GOT3 (cell line): Measurements from ENCODE around the gene DPYSL4.

Experiments
- DNase-seq: peaks from one replicate; lab custom pipeline; 2025; ENCODE audit warnings: mixed read lengths; lab: John Stamatoyannopoulos, UW

DPYSL4 gene

DNA sequence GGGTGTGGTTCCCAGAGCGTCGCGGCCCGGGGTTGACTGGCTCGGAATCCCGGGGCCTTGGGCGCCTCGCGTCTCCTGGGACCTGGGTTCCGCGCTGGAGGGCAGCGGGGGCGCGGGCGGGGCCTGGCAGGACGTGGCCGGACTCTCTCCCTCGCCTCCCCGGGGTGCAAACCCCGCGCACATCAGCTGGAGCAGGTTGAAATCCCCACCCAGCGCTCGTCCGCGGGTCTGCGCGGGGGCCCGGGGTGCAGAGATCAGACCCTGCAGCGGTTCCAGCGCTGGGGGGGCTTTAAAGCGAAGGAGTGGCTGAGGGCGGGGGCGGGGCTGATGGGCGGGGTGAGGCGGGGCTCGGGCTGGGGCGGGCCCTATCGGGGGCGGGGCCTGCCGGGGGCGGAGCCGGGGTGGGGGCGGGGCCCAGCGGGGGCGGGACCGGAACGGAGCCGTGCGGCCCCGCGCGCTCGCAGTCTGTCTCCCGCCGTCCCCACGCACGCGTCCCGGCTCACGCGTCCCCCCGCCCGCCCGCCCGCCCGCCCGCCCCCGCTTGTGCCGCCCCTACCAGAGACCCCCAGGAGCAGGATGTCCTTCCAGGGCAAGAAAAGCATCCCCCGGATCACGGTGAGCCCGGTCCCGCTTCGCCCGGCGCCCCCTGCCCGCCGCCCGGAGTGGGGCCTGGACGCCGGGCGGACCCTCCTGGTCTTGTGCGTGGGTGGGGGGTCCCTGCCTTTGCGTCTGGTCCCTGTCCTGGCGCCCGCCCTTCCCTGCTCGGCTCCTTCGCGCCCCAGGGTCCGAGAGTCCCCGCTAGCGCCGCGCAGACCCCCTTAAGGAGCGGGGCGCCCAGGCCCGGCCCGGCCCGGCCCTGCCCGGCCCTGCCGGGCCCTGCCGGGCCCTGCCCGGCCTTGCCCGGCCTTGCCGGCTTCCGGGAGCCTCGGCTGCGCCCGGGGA is at the start of gene DPYSL4:
DPYSL4 (plus strand) TSS at position 461 of the 942 bp plus-strand sequence; CDS start at position 577, 116 bp downstream.
- no peak for DNase-seq

DNA sequence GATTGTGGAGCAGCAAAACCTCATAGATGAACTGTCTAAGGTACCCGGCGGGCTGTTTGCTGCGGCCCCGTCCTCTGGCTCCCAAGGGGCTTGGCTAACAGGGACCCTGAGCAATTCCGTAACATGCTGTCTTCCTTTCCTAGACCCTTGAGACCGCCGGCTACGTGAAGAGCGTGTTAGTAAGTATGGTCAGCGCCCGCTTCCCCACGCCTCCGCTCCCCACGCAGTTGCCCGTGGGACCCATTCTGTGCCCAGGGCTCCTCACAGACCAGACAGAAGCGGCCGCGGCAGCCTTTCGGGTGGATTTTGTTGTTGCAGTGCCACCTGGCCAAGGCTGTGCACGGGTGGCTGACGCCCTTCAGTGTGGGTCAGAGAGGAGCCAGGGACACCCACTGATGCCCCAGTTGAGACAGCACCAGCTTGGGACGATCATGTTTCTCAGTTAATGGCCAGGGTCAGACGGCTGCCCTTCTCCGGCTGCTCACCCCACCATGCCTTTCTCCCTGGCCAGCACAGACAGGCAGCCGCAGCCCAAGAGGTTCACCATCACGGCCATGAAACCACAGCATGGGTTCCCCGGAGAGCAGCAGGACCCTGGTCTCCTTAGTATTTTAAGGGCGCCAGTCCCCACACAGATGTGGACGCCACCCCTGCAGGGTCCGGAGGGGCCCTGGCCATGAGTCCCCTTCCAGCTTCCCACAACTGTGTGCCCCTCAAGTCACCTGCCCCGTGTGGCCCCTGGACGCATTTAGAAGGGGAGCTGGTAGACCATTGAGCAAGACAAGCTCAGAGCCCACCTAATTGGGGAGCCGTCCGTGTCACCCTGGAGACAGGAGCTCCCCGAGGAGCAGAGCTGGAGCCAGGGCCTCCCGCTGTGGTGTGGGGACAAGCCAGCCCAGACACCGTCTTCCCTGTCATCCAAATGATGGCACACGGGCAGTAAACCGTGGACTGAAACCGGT is 49.4 kb upstream of the DPYSL4 start:
- DNase-seq = no peak

DNA sequence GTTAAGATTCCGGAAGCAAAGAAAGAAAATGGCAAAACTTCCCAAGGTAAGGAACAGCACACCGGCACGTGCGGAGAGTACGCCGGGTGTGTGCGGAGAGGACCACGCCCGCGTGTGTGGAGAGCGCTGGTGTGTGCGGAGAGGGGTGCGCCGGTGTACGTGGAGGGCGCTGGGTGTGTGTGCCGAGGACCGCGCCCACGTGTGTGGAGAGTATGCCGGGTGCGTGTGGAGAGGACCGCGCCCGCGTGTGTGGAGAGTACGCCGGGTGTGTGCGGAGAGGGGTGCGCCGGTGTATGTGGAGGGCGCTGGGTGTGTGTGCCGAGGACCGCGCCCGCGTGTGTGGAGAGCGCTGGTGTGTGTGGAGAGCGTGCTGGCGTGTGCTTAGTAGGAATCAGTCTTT is 48.6 kb upstream of the DPYSL4 start:
- DNase-seq = no peak

DNA sequence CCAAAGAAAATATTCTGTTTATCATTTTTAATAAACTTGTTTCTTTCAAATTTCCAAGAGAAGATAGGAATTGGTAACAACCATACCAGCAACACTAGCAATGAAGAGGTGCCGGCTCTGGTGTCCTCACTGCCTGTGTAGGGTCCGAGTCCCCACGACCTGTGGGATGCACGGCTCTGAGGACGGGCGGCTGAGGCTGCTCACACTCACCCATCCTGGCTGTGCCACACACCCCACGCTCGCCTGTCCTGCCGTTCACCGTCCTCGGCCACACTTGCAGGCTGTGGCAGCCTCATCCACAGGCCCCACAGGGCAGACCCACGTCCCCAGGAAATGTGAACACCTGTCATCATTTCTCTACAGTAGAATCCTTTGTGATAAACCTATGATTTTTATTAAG is 48.2 kb upstream of the DPYSL4 start:
- DNase-seq = no peak

- no peak for DNase-seq
These were observed 47.2 kb upstream of the DPYSL4 start for GRCh38 chr10:132139526-132139925.

DNA sequence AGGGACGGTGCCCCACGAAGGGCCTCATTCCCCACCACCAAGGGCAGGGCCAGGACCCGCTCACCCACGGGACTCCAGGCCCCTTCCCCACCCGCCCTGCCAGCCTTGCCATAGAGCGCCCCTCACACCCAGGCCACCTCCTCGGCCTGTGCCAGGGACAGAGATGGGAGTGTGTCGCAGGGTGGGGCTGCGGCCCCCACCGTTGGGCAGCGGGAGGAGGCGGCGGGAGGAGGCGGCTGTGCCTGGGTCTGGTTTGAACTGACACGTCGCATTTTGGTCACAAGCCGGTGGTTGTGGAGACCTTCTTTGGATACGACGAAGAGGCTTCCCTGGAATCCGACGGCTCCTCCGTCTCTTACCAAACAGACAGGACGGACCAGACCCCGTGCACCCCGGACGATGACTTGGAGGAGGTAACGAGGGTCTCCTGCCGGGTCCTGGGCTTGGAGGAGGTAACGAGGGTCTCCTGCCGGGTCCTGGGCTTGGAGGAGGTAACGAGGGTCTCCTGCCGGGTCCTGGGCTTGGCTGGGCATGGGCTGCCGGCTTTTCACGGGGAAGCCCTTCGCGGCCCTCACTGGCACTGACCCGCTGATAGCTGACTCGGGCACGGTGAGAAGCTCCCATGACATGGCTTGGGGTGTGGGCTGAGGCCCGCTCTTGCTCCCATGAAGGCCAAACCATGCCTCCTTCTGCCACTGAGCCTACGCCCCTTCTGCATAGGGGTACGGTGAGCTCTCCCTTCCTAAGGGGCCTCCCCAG is 46.4 kb upstream of the DPYSL4 start:
- no peak for DNase-seq

GRCh38 chr10:132141076-132141475 is 45.7 kb upstream of the DPYSL4 start:
- DNase-seq = no peak

DNA sequence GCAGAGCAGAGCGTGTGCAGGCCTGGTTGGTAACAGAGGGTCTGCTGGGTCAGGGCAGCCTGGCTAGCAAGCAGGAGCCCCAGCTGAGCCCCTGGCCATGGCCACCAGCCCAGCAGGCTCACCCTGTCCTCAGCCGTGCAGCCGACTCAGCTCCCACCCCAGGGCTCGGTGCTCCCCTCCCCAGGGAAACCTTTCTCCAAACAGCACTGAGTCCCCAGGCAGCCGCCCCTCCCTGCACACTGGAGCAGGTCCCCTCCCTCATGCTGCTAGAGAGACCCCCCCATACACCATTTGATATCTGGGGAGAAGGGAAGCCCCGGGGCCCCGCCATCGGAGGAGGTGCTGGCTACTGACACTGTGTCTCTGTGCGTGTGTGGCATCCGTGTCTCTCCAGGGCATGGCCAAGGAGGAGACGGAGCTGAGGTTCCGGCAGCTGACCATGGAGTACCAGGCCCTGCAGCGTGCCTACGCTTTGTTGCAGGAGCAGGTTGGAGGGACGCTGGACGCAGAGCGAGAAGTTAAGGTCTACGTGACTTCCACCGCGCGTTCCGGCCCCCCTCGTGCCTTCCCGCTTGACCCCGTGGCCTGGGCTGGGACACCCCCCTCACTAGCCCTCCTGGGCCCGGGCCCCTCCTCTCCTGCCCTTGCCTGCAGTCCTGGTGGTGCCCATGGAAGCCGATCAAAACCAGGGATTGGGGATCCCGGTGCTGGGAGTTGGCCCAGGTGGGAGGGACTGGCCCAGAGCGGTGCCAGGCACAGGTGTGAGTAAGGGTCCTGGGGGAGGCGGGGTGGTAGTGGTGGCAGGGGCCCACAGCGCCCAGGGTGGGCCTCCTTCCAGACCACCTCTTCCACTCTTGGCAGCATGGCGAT is 45.0 kb upstream of the DPYSL4 start:
- DNase-seq = no peak

DNA sequence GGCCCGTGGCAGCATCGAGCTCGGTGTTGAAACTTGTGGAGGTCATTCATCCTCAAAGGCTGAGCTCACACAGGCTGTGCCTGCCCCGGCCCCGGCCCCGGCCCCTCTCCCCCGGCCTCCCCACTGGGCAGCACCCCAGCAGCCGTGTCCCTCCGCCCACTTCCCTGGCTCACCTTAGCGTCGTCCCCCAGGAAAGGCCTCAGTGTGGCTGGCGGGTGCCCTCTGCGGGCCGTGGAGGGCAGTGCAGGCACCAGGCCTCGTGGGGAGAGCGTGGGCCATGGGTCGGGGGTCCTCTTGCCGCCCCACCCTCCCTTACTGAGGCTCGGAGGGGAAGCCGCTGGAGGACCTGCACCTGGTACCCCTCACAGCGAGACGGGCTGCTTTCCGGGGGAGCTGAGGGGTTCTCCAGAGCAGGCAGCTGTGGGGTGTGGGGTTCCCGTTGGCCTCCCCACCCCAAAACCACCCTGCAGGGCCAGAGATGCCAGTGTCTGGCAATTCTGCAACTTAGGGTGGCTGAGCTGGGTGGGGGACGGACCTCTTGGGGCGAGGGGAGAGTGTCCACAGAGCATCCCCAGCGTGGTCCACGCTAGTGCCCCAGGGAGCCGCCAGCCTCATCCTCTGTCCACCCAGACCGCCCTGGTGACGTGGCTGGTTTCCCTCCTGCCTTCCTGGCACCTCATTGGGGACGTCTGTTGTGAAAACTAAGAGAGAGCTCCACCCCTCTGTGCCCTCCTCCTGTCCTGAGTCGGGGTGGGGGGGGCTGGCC is 44.2 kb upstream of the DPYSL4 start:
- DNase-seq = no peak

DNA sequence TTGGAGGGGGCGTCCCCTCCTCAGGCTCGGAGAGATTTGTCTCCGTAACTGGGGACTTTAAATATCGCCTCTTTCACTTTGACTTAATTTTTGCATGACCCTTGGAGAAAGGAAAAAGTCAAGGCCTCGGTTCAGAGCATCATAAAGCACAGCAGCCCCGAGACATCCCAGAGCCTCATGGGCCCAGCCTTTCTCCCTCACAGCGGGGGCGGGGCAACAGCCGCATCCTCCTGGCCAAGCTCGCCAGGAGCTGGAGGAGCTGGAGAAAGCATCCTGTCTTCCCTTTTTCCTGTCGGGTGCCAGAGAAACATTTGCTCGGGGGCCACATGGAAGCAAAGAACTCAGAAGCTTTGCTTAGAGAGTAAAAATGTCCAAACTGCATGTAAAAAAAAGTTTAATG is 43.6 kb upstream of the DPYSL4 start:
- no peak for DNase-seq

DNA sequence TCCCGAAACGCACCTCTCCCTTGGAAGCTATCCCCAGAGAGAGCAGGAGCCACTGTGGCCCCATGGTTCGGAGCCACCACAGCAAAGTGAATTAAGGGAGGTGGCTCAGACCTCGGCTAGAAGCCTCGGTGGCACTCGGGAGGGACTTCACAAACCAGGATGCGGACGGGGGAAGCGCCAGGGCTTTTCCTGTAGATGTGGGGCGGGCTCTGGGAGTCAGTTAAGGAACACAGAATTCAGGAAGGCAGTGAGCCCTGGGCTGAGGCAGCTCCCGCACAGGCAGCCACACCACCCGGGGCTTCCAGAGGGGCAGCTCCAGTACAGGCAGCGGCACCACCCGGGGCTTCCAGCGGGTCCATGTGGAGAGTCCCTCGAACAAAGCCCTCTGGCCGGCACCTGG is 42.7 kb upstream of the DPYSL4 start:
- no peak for DNase-seq

DNA sequence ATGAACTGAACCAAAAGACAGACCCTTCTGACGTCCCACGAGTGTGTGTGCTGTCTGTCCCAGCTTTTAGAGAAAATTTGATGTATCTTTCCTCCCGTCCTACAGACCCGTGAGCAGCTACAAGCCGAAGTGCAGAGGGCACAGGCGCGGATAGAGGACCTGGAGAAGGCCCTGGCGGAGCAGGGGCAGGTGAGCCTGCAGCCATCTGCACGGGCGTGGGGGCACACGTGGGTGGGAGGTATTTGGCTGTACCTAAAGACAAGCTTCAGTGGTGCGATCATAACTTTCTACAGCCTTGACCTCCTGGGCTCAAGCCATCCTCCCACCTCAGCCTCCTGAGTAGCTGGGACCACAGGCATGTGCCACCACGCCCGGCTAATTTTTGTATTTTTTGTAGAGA is 41.7 kb upstream of the DPYSL4 start:
- DNase-seq = no peak

GRCh38 chr10:132145521-132146185 is 41.1 kb upstream of the DPYSL4 start:
- DNase-seq = no peak

GRCh38 chr10:132146271-132146671 is 40.5 kb upstream of the DPYSL4 start:
- DNase-seq = no peak

DNA sequence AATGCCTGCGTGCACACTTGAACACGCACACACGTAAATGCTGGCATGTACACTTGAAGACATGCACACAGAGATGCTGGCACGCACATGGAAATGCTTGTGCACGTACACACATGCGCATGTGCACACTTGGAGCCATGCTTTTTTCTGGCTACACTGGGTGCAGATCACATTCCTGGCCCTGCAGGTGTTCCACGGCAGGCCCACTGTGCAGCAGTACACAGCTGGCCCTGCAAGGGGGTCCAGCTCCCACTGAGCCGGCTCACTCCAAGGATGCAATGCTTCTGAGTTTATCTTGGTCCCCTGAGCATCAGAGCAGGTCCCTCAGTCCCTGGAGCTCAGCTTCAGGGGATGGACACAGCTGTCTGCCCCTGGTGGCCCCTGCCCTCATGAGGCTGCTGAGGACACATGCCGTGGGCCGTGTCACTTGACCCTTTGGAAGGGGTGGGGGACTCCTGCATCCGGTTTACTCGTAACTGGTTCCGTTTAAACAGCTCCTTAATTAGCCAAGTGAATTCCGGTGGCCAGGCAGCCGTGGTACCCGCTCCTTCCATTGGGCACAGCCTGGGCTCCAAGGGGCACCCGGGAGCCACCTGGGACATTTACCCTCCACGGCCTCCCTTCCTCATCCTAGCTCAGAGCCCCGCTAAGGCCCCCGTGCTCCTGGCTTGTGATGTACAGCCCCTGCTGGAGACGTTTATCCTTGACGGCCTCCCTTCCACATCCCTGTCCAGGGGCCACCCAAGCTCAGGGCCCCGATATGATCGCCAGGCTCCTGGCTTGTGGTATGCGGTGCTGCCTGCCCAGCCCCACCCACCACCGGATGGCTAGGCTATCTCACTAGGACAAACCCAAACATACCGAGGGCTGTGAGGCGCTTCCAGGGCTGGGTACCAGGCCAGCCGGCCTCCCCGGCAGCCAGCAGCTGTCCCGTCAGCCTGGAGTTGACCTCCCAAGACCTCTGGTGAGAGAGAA is 39.5 kb upstream of the DPYSL4 start:
- no peak for DNase-seq

DNA sequence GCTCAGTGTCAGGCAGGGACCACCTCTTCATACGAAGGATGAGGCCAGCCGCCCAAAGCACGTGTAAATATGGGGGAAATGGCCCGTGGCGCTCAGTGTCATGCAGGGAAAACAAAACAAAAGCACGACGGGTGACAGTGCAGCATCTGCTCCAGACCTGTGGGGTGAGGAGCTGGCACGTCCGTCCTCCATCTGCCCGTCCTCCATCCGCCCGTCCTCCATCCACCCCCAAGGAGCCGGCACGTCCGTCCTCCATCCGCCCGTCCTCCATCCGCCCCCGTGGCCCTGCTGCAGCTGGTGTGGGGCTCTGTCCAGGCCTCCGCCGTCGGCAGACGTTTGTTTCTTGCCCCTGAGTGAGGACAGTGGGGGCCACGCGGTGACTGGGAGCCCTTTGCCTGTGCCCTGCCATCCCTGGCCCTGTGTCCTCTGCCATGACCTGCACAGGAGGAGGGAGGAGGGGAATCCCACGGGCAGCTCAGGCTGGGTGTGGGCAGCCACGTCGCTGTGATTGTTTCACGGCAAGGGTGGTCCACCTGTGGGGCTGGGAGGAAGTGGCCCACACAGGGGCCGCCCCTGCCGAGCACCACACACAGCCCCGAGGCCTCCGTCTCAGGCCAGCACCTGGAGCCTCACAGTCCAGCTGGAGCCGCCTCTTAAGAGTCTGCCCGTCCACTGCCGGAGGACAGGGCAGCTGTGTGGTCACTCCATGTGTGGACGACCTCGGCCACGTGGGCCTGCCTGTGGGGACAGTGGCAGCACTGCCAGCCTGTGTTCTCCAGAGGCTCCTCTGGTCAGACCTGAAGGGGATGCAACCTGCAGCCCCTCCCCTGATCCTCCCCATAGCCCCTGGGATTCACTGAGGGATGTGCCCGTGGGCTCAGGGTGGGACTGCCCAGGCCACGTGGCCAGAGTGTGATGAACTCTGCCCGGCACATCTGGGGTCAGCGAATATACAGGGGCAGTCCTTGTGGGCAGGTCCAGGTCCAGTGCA is 38.2 kb upstream of the DPYSL4 start:
- DNase-seq = no peak

GRCh38 chr10:132149271-132149670 is 37.5 kb upstream of the DPYSL4 start:
- DNase-seq = no peak
